Endothelial cell (in vitro differentiated cells): ENCODE results near the gene NDST3. TPM values are rescaled to one million over a fixed set of nuclear protein-coding genes. Genes with fewer than 3 reads are reported as not detected.

Source experiments
- DNase-seq: peaks from one replicate; pipeline ENCODE4 v3.0.0; 2021; ENCODE audit warnings: low spot score
- H3K27ac Mint-ChIP-seq: one replicate; pipeline ENCODE4 v1.8.0; 2021; ENCODE audit warnings: mixed read lengths, inconsistent platforms; ENCODE audit not compliant: unreplicated experiment
- H3K27me3 Mint-ChIP-seq: one replicate; pipeline ENCODE4 v1.8.0; 2021; ENCODE audit warnings: mild to moderate bottlenecking, moderate library complexity, mixed read lengths, inconsistent platforms; ENCODE audit not compliant: unreplicated experiment
- H3K36me3 Mint-ChIP-seq: one replicate; pipeline ENCODE4 v1.8.0; 2021; ENCODE audit warnings: mild to moderate bottlenecking, low read depth, mixed read lengths, inconsistent platforms; ENCODE audit not compliant: unreplicated experiment
- H3K4me1 Mint-ChIP-seq: one replicate; pipeline ENCODE4 v1.8.0; 2021; ENCODE audit warnings: mild to moderate bottlenecking, mixed read lengths, inconsistent platforms; ENCODE audit not compliant: unreplicated experiment
- H3K4me3 Mint-ChIP-seq: one replicate; pipeline ENCODE4 v1.8.0; 2021; ENCODE audit warnings: mild to moderate bottlenecking, mixed read lengths, inconsistent platforms; ENCODE audit not compliant: unreplicated experiment
- H3K9me3 Mint-ChIP-seq: one replicate; pipeline ENCODE4 v1.8.0; 2021; ENCODE audit warnings: mixed read lengths, inconsistent platforms; ENCODE audit not compliant: unreplicated experiment
- total RNA-seq: library from RNA; stranded (reverse); fragmentation: NEBNext Ultra II Directional; extraction: Animal tissue kit (Norgen Biotek cat#: 25700); gene quantifications from one replicate; pipeline ENCODE4 v1.2.1, GENCODE V29; 2021; ENCODE audit not compliant: unreplicated experiment
- TF ChIP-seq, protein P1 (sequence below): fragments of 200-600 bp; sonication (generic); IDR thresholded peaks from one replicate; pipeline ENCODE4 v1.5.0; 2021; ENCODE audit warnings: antibody characterized with exemption; ENCODE audit not compliant: unreplicated experiment

Gene NDST3
- total RNA-seq, 1 donor from 2014 or later: 11.9 TPM

DNA sequence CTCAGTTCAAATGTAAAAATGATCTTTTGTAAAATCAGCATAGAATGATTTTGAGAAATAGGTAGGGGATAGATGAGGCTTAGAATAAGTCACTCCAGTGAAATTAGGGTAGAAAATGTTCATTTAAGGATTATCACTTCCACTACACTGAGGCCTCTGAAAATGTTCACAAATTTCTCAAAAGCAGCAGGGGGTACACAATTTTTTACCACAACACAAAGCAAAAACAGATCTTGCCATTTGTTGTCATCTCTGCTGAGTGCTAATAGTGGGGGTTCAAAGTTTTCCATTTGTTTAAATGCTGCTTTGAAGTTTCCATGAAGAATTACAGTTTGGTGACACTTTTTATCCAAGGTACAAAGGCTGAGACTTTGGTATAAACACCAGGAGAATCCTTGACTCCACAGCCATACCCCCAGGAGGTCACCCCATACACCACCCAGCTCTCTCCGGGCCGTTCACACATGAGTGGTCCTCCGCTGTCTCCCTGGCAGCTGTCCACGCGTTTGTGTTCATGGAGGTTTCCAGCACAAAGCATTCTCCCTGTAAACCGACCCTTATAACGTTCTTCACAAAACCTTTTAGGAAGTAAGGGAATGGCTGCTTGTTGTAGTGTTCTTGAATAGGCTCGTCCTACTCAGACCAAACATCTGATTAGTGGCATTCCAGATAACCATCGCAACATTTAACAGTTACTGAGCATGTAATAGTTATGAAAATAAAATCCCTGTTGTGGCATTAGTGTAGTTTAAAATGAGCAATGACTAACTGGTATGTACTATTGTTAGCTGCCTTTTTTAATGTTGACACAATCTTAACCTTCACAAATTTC, 247.5 kb downstream of the NDST3 start:
- no peak overlapping the region for H3K4me3 Mint-ChIP-seq
- H3K36me3 Mint-ChIP-seq: no peaks in the 10 kb centered on the region
- no peak overlapping the region for H3K27ac Mint-ChIP-seq
- H3K9me3 Mint-ChIP-seq: no peaks in the 10 kb centered on the region
- DNase-seq: no peak
- TF ChIP-seq, protein P1, sequence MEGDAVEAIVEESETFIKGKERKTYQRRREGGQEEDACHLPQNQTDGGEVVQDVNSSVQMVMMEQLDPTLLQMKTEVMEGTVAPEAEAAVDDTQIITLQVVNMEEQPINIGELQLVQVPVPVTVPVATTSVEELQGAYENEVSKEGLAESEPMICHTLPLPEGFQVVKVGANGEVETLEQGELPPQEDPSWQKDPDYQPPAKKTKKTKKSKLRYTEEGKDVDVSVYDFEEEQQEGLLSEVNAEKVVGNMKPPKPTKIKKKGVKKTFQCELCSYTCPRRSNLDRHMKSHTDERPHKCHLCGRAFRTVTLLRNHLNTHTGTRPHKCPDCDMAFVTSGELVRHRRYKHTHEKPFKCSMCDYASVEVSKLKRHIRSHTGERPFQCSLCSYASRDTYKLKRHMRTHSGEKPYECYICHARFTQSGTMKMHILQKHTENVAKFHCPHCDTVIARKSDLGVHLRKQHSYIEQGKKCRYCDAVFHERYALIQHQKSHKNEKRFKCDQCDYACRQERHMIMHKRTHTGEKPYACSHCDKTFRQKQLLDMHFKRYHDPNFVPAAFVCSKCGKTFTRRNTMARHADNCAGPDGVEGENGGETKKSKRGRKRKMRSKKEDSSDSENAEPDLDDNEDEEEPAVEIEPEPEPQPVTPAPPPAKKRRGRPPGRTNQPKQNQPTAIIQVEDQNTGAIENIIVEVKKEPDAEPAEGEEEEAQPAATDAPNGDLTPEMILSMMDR: no peak
- H3K4me1 Mint-ChIP-seq: peaks cover 13% of the 10 kb centered on the region
- H3K27me3 Mint-ChIP-seq: peaks cover 4% of the 10 kb centered on the region

DNA sequence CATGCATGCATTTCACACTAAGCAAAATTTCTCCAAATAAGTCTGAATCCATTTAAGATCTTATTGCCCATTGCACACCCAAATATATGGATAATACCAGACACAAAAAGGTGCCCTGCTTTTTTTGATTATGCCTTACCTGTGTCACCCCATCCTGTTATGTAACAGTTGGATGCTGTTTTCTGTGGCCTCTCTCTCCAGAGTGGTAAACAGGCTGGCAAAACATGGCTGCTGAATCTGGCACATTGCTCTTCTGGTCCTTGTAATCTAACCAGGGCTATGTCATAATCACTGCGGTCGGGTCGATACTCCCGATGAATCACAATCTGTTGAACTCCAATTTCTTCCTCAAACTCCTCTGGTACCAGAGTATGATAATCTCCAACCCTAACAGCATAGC, 248.4 kb downstream of the NDST3 start:
- Mint-ChIP-seq H3K4me1 (peaks cover 13% of the 10 kb centered on the region), H3K9me3 (no peaks in the 10 kb centered on the region), H3K4me3 (no peak overlapping the region), H3K36me3 (no peaks in the 10 kb centered on the region), H3K27me3 (peaks cover 4% of the 10 kb centered on the region), H3K27ac (no peak overlapping the region)
- no peak for DNase-seq
- TF ChIP-seq, protein P1: no peak

DNA sequence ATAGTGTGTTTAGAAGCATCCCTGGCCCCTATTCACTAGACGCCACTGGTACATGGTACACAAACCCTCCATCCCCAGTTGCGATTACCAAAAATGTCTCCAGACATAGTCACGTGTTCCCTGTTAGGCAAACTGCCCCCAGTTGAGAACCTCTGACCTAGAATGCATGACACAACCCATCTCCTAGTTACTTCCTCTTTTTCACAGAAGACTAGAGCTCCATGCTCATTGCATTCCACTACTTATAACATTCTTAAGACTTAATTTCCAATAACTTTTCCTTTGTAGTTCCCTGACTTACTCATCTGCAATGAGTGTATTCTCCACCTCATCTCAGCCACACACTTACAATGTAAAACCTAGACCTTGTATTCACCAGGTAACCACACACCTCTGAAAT, 249.9 kb downstream of the NDST3 start:
- Mint-ChIP-seq H3K27me3 (no peaks in the 10 kb centered on the region), H3K9me3 (no peaks in the 10 kb centered on the region), H3K36me3 (no peaks in the 10 kb centered on the region), H3K4me1 (peaks cover 3% of the 10 kb centered on the region), H3K4me3 (no peak overlapping the region), H3K27ac (no peak overlapping the region)
- no peak for DNase-seq
- TF ChIP-seq, protein P1: no peak

DNA sequence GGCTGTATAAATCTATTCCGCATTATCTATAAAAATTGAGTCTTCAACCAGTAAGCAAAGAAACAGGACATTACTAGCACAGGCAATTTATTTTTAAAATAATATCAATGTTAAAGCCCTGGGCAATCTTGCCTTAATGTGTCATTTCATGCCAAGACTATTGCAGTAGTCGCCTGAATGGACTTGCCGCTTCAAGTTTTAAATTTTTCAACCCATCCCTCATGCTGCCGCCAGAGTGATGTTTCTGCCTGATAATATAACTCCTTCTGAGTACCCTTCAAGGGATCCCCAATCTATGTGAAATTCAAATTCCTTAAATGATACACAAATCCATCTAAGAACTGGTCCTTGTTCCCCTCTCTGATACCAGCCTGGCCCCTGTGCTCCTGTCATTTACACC, 251.6 kb downstream of the NDST3 start:
- TF ChIP-seq, protein P1: no peak
- H3K27me3 Mint-ChIP-seq: no peaks in the 10 kb centered on the region
- H3K36me3 Mint-ChIP-seq: no peaks in the 10 kb centered on the region
- DNase-seq: no peak
- no peaks in the 10 kb centered on the region for H3K9me3 Mint-ChIP-seq
- H3K4me1 Mint-ChIP-seq: no peaks in the 10 kb centered on the region
- no peak overlapping the region for H3K27ac Mint-ChIP-seq
- H3K4me3 Mint-ChIP-seq: no peak overlapping the region

DNA sequence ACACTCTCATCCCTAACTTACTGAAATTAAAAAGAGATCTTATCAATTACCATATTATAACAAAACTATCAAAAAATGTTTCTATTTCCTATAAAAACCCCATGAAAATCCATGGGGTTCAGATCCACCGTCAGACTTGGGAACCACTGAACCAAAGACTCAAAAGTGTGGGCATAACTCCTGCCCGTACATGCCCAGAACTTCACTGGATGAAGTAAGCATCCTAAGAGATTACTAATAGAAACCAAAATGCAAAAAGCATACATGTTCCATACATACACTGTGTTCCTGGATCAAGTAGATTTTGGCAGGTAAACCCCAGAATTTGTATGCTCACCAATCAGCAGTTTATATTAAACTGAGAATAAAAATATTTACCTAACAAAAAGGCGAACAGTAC, 252.4 kb downstream of the NDST3 start:
- Mint-ChIP-seq H3K27me3 (no peaks in the 10 kb centered on the region), H3K36me3 (no peaks in the 10 kb centered on the region), H3K4me3 (no peak overlapping the region), H3K4me1 (no peaks in the 10 kb centered on the region), H3K9me3 (no peaks in the 10 kb centered on the region), H3K27ac (no peak overlapping the region)
- TF ChIP-seq, protein P1: no peak
- no peak for DNase-seq
